Measurements from ENCODE around the gene SH3D19.

The SH3D19 gene

GRCh38 chr4:151246742-151247141 is 78.7 kb downstream of the SH3D19 start:
- no peak for TF ChIP-seq EGR1 (IDR thresholded peaks at IDR 0.05)
- TF ChIP-seq USF1 (IDR thresholded peaks at IDR 0.05): no peak
- TF ChIP-seq FOXM1 (IDR thresholded peaks at IDR 0.05; ENCODE audit: borderline replicate concordance, low read depth): no peak

GRCh38 chr4:151242305-151242704 is 83.1 kb downstream of the SH3D19 start:
- TF ChIP-seq TAF1 (IDR thresholded peaks at IDR 0.05; ENCODE audit: low read depth) (no peak), CEBPB (IDR thresholded peaks at IDR 0.05) (no peak), RAD21 (IDR thresholded peaks at IDR 0.05; ENCODE audit: low read depth) (no peak), NFIC (IDR thresholded peaks at IDR 0.05) (no peak), FOXM1 (IDR thresholded peaks at IDR 0.05; ENCODE audit: borderline replicate concordance, low read depth) (no peak), EGR1 (IDR thresholded peaks at IDR 0.05) (no peak), ZBTB7A (IDR thresholded peaks at IDR 0.05; ENCODE audit: low read depth) (no peak), TEAD4 (IDR thresholded peaks at IDR 0.05) (no peak), MAX (IDR thresholded peaks at IDR 0.05) (no peak), YY1 (IDR thresholded peaks at IDR 0.05; ENCODE audit: low read depth) (no peak)

- TF ChIP-seq TEAD4 (IDR thresholded peaks at IDR 0.05) (no peak), YY1 (IDR thresholded peaks at IDR 0.05; ENCODE audit: low read depth) (no peak), TCF12 (IDR thresholded peaks at IDR 0.05; ENCODE audit: low read depth) (no peak), ZBTB7A (IDR thresholded peaks at IDR 0.05; ENCODE audit: low read depth) (no peak), CEBPB (IDR thresholded peaks at IDR 0.05) (no peak), MAX (IDR thresholded peaks at IDR 0.05) (no peak), REST (IDR thresholded peaks at IDR 0.05; ENCODE audit: low read depth) (no peak), CREB1 (IDR thresholded peaks at IDR 0.05; ENCODE audit: low read depth) (no peak), FOXM1 (IDR thresholded peaks at IDR 0.05; ENCODE audit: borderline replicate concordance, low read depth) (no peak), USF1 (IDR thresholded peaks at IDR 0.05) (no peak), EP300 (IDR thresholded peaks at IDR 0.05; ENCODE audit: borderline replicate concordance) (no peak), RAD21 (IDR thresholded peaks at IDR 0.05; ENCODE audit: low read depth) (no peak), NFIC (IDR thresholded peaks at IDR 0.05) (no peak)
Measured at GRCh38 chr4:151239608-151240007, 85.8 kb downstream of the SH3D19 start.

- TF ChIP-seq MAX (IDR thresholded peaks at IDR 0.05) (no peak), CEBPB (IDR thresholded peaks at IDR 0.05) (no peak), YY1 (IDR thresholded peaks at IDR 0.05; ENCODE audit: low read depth) (no peak), CREB1 (IDR thresholded peaks at IDR 0.05; ENCODE audit: low read depth) (no peak), TCF12 (IDR thresholded peaks at IDR 0.05; ENCODE audit: low read depth) (no peak), TEAD4 (IDR thresholded peaks at IDR 0.05) (no peak), NFIC (IDR thresholded peaks at IDR 0.05) (no peak), TAF1 (IDR thresholded peaks at IDR 0.05; ENCODE audit: low read depth) (no peak), USF1 (IDR thresholded peaks at IDR 0.05) (no peak), REST (IDR thresholded peaks at IDR 0.05; ENCODE audit: low read depth) (no peak), RAD21 (IDR thresholded peaks at IDR 0.05; ENCODE audit: low read depth) (no peak)
Measured at GRCh38 chr4:151238477-151238876, 86.9 kb downstream of the SH3D19 start.

- TF ChIP-seq EGR1 (IDR thresholded peaks at IDR 0.05) (no peak), FOXM1 (IDR thresholded peaks at IDR 0.05; ENCODE audit: borderline replicate concordance, low read depth) (no peak), YY1 (IDR thresholded peaks at IDR 0.05; ENCODE audit: low read depth) (no peak), TAF1 (IDR thresholded peaks at IDR 0.05; ENCODE audit: low read depth) (no peak), USF1 (IDR thresholded peaks at IDR 0.05) (no peak), TCF12 (IDR thresholded peaks at IDR 0.05; ENCODE audit: low read depth) (no peak), RAD21 (IDR thresholded peaks at IDR 0.05; ENCODE audit: low read depth) (no peak), MAX (IDR thresholded peaks at IDR 0.05) (no peak), NFIC (IDR thresholded peaks at IDR 0.05) (no peak), ZBTB7A (IDR thresholded peaks at IDR 0.05; ENCODE audit: low read depth) (no peak), TEAD4 (IDR thresholded peaks at IDR 0.05) (no peak), CREB1 (IDR thresholded peaks at IDR 0.05; ENCODE audit: low read depth) (no peak), REST (IDR thresholded peaks at IDR 0.05; ENCODE audit: low read depth) (no peak), CEBPB (IDR thresholded peaks at IDR 0.05) (no peak)
Measured at GRCh38 chr4:151236036-151236435, 89.4 kb downstream of the SH3D19 start.

Data from Ishikawa (cell line).